ENCODE data around the gene PNPLA6. TPM values are rescaled to one million over a fixed set of nuclear protein-coding genes. Genes with fewer than 3 reads are reported as not detected.

Gene PNPLA6
- total and polyA plus RNA-seq, 2 of the 13 experiments (the other 11 are each of a cell fraction or from before 2014, with no cell fraction given), result 24.9 to 28.2 TPM

GRCh38 chr19:7535047-7535997 is at the start of gene PNPLA6 (continued):
- TF ChIP-seq ZBTB44 (CRISPR knock-in tag; IDR thresholded peaks at IDR 0.05) (no peak), RFXAP (CRISPR knock-in tag; IDR thresholded peaks at IDR 0.05; ENCODE audit: borderline replicate concordance) (no peak), ZBTB7A (CRISPR knock-in tag; IDR thresholded peaks at IDR 0.05) (peak; percentile 14; the same call in 1 of the 2 replicates), BRD4 (CRISPR knock-in tag; IDR thresholded peaks at IDR 0.05) (no peak; the same call in 1 of the 2 replicates), NFRKB (IDR thresholded peaks at IDR 0.05) (no peak), ZNF784 (CRISPR knock-in tag; IDR thresholded peaks at IDR 0.05; ENCODE audit: borderline replicate concordance) (peak; percentile 59; the same call in 1 of the 2 replicates), SRSF9 (IDR thresholded peaks at IDR 0.05; ENCODE audit: borderline replicate concordance, insufficient read depth, low read depth, low read length, poor library complexity, severe bottlenecking) (no peak), NR3C1 (CRISPR knock-in tag; IDR thresholded peaks at IDR 0.05) (no peak), ZBTB34 (CRISPR knock-in tag; IDR thresholded peaks at IDR 0.05) (no peak), SMAD3 (CRISPR knock-in tag; IDR thresholded peaks at IDR 0.05) (no peak), ADNP (CRISPR knock-in tag; IDR thresholded peaks at IDR 0.05) (peak; percentile 90), KLF13 (CRISPR knock-in tag; IDR thresholded peaks at IDR 0.05) (no peak; the same call in 1 of the 2 replicates), SOX6 (IDR thresholded peaks at IDR 0.05) (no peak), SOX6 (CRISPR knock-in tag; IDR thresholded peaks at IDR 0.05) (peak; percentile 47; the same call in 1 of the 2 replicates), ZNF570 (CRISPR knock-in tag; IDR thresholded peaks at IDR 0.05; ENCODE audit: borderline replicate concordance) (no peak), PRDM4 (CRISPR knock-in tag; IDR thresholded peaks at IDR 0.05; ENCODE audit: borderline replicate concordance) (no peak), ZNF724P (CRISPR knock-in tag; IDR thresholded peaks at IDR 0.05; ENCODE audit: borderline replicate concordance) (no peak), CTCF (CRISPR knock-in tag; IDR thresholded peaks at IDR 0.05) (peak; percentile 34), ZBTB43 (CRISPR knock-in tag; conservative IDR thresholded peaks at IDR 0.05) (peak; percentile 63; the same call in 1 of the 2 replicates)

Data from HepG2 (cell line).